Measurements from ENCODE around the gene TLL2. TPM values are rescaled to one million over a fixed set of nuclear protein-coding genes. Genes with fewer than 3 reads are reported as not detected.
A peak's percentile ranks its signal among the peaks of the same experiment; 100 is the strongest.

The TLL2 gene
- polyA plus RNA-seq, 5 donors = 0.21 to 0.50 (median 0.31) TPM

DNA sequence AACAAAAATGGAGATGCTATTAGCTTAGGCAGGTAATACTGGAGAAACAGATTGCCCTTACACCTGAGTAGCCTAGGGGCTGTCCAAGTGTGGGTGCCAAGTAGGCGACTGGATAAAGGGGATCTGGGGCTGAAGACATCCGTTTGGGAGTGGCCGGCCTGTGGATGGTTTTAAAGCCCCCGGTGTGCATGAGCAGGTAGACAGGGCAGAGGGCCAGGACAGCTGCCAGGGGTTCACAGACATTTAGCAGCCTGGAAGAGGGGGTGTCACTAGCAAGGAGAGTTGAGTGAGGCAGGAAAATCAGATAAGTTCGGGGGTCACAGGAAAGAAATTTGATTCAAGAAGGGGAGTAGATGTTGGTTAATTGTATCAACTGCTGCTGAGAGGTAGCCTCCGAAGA lies 153.4 kb downstream of the TLL2 start:
- DNase-seq = no peak

- no peak for DNase-seq
Observed at GRCh38 chr10:96359616-96360015, 154.1 kb downstream of the TLL2 start.

DNA sequence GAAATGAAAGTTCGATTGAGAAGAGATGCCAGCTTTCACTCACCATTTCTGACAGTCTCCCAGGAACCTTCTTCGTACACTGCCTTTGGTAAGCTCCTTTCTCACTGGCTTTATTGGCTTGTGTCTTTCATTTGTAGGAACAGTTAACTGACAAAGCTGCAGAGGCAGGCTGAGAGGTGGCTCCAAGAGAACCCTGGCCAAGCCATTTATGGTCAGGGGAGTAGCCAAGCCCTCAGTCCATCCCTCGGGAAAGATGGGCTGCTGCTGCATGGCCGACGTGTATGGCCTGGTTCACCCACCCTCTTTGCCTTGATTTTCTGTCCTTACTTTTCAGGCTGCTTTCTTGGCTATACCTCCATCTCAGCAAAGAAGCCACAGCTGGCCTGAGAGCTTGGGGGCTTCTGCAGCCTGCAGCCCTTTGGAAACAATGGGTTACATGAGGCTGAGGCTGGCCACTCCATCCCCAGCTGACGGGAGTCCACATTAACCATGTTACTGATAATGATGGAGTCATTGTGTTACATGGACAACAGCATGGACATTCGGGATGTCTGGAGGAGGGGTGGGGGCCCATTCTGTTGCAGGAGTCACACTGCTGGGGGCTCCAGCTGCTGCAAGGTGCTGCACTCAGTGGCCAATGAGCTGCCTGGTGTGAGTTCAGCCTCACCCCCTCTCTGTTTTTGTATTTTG lies 154.7 kb downstream of the TLL2 start, which contains the start of gene OPALIN:
Gene OPALIN, minus strand, starts transcription at position 152 of the 690 bp plus-strand sequence. Its CDS starts 106 bp downstream, at position 46.
- DNase-seq = no peak

GRCh38 chr10:96357038-96357620 lies 156.6 kb downstream of the TLL2 start:
- no peak for DNase-seq

DNA sequence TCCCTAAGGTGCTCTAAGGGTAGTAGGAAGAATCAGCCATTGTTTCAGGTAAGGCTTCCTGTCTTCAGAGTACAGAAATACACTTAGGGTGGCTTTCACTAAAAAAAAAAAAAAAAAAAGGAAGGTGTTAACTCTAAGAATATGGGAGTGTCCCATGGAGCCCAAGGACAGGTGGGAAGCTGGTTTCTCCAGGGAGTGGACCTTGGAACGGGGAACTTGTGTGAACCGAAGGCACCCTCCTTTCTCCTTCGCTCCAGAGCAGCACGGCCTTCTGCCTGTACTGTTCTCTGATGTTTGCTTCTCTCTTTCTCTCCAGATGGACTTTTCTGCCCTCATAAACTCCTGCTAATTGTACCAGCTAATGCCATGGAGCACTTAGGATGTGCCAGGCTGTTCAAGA lies 161.1 kb downstream of the TLL2 start:
- no peak for DNase-seq

DNA sequence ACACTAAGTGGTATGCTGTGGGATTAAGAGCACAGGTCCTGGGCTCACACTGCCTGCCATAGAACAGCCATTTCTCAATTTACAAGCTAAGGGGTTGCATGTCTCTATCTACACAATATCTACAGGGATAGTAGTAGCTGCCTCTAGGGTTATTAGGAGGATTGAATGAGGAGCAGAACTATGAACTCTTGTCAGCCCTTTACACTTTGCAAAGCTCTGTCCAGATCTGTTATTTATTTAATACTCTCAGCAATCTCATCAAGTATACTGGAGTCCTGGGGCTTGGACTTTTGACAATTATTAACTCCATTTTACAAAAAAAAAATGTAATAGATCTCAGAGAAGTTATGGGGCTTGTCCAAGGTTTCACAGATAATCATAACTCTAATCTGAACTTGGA lies 161.7 kb downstream of the TLL2 start:
- DNase-seq = no peak

- no peak for DNase-seq
Observed at GRCh38 chr10:96346295-96346694, 167.4 kb downstream of the TLL2 start.

- DNase-seq = no peak
Observed at GRCh38 chr10:96345222-96345621, 168.5 kb downstream of the TLL2 start.

- no peak for DNase-seq
Observed at GRCh38 chr10:96344178-96344577, 169.5 kb downstream of the TLL2 start.

DNA sequence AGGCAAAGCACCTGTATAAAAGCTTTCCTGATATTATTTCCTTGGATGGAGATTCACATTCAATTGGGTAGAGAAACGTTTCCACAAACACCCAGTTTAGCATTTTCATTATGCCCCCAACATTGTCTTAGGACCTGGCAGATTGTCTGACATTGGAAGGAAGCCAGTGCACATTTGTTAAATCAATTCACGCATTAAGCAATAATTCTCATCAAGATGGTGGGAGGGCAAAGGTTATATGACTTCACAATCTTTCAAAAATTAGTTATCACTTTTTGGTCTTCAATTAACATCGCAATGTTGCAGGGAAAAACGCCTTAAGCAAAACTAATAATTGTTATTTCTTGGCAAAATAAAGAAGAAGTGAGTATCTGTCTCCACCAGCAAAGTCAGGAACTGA lies 171.3 kb downstream of the TLL2 start:
- no peak for DNase-seq

DNA sequence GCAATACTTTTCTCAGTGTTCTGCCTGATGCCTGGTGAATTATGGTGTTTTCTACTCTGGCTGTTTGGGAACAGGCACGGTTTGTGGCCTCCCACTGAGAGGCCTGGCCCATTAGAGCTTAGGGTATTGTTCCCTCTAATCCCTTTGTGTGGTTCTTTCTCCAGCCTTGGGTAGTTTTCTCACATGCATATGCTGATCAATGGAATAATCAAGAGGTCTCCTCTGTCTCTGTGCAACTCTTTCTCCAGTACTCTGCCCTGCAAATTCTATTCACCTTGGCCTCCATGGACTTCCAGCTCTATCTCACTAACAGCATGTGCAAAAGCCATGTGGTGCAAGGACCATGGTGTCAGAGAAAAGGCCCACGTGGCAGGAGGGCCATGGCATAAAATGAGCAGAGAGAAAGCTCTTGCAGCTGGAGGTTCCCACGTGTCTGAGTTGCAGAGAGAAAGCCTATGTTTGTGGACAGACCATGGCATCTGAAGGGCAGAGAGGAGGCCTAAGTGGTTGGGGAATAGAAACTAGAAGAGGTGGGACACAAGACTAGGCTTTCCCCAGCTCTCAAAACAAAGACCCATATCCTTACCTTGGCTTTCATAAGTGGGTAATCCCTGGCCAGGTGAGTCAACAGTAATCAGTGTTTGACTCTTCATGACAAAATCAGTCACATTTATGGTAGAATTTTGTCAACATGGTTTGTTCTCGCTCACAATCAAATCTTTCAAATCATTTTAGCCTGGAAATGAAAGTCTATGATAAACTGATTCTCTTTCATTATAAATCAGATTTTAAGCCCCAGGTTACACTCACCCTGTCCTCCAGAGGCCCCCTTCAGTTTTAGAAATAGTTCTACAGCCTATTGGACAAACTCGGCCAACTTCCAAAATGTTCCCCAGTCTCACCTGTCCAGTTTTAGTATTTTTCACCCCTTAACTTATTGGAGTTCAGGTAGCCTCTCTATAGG lies 172.2 kb downstream of the TLL2 start:
- no peak for DNase-seq

DNA sequence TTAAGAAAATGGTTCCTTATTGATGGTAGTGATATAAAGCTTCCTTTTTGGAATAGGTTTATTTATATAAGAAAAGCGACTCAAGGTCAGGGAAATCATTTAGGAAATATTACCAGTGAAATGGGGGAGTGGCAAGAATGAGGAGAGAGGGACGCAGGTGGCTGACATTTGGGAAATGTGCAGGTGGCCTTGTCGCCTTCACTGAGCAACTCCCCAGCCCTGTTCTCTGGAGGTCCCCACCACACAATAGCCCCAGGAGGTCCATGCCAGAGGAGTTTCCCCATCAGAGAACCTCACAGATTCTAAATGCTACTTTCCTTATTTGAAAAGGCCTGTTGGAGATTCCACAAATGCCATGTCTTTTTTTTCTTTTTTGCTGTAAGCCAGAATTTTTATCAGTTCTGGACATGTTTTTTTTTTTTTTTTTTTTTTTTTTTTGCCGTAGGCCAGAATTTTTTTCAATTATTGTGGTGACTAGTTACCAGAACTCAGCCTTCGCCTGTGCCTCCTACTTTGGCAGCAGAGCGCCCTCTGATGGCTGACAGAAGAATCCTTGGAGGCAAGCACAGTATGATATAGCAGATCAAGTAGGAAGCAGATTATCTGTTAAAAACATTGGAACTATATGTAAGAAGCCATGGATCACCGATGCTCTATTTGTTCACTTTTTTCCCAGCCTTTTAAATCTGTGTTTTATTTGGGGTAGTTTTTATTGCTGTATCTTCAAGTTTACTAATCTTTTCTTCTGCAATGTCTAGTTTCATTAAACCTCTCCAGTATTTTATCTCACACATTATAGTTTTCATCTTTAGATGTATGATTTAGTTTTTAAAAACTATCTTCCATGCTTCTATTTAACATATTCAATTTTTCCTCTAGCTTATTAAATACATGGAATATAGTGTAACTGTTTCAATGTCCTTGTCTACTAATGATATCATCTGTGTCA lies 173.5 kb downstream of the TLL2 start:
- DNase-seq = peak; percentile 20 to 42

- DNase-seq = no peak
Observed at GRCh38 chr10:96339383-96339782, 174.3 kb downstream of the TLL2 start.

DNA sequence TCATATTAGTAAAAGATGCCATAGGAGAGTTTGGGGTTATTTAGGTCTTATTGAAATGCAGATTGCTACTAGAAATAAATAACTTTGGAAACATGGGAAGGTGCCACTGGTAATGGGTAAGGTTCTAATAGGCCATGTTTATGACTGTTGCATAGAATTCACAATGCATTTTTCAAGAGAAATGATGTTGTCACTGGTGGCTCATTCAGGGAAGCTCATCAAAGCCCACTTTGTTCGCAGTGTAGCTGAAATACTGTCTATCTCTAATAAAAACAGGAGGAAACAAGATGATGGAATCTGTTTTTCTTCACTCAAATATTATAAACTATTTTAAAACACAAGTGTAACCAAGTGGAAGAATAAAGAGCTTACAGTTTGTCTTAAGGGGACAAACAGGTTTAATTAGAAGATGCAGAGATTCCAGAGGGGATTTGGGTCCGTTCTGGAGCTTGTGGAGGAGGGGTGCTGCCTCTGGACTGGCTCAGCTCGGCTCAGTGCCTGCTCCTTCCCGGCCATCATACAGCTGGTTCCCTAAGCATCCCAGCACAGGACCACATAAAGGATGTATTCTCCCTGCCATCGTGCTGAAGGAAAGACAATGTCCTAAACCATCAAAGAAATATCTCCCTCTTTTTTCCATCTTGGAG lies 175.3 kb downstream of the TLL2 start:
- DNase-seq = no peak

GRCh38 chr10:96337106-96337505 lies 176.6 kb downstream of the TLL2 start:
- no peak for DNase-seq

GRCh38 chr10:96334616-96335526 lies 178.9 kb downstream of the TLL2 start:
- DNase-seq = peak in 1 of 2 donors; percentile 6

- DNase-seq = no peak
Observed at GRCh38 chr10:96333101-96333500, 180.6 kb downstream of the TLL2 start.

DNA sequence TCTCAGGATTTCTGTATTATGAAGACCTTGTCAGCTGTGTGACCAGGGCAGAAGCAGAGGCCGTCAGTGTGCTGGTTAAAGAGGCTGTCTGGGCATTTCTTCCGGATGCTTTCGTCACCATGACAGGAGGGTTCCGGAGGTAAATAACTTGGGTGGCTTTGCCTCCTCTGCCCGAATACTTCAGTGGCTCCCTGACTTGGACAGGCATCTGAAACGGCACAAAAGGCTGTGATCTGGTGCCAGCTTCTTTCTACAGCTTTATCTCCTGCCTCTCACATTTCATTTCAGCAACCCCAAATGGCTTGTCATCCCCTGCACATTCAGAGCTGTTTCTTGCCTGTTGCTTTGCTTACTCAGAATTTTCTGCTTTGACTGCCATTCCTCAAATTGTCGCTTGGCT lies 186.3 kb downstream of the TLL2 start:
- DNase-seq = no peak

GRCh38 chr10:96325719-96326373 lies 187.9 kb downstream of the TLL2 start:
- DNase-seq = no peak
